HL-60 (cell line): ENCODE results near the gene TGFA.

ENCODE experiments used
- CTCF ChIP-seq: IDR thresholded peaks from one replicate; pipeline ENCODE4 v1.5.1; 2011; ENCODE audit warnings: low read length, control low read depth, inconsistent platforms; ENCODE audit not compliant: insufficient read depth
- GABPA ChIP-seq: IDR thresholded peaks from 2 replicates; pipeline ENCODE4 v1.6.1; 2012; ENCODE audit warnings: low read depth
- REST ChIP-seq: IDR thresholded peaks from 2 replicates; pipeline ENCODE4 v1.6.1; 2012; ENCODE audit warnings: low read depth; ENCODE audit not compliant: insufficient replicate concordance

- TF ChIP-seq CTCF (no peak), GABPA (no peak), REST (no peak)
Observed at GRCh38 chr2:70475266-70475665, 78.4 kb downstream of the TGFA start.
